ENCODE measurements around the gene KIF19.

- TF ChIP-seq, protein P1, sequence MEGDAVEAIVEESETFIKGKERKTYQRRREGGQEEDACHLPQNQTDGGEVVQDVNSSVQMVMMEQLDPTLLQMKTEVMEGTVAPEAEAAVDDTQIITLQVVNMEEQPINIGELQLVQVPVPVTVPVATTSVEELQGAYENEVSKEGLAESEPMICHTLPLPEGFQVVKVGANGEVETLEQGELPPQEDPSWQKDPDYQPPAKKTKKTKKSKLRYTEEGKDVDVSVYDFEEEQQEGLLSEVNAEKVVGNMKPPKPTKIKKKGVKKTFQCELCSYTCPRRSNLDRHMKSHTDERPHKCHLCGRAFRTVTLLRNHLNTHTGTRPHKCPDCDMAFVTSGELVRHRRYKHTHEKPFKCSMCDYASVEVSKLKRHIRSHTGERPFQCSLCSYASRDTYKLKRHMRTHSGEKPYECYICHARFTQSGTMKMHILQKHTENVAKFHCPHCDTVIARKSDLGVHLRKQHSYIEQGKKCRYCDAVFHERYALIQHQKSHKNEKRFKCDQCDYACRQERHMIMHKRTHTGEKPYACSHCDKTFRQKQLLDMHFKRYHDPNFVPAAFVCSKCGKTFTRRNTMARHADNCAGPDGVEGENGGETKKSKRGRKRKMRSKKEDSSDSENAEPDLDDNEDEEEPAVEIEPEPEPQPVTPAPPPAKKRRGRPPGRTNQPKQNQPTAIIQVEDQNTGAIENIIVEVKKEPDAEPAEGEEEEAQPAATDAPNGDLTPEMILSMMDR (IDR thresholded peaks at IDR 0.05) = no peak
- no peak for TF ChIP-seq POLR2A (IDR thresholded peaks at IDR 0.05)
Observed at GRCh38 chr17:74373838-74374606, 48.0 kb downstream of the KIF19 start.

Data from thyroid gland (tissue), 4 donors.